Skin of body (tissue), 2 donors: Measurements from ENCODE around the gene RGL1. TPM values are rescaled to one million over a fixed set of nuclear protein-coding genes. Genes with fewer than 3 reads are reported as not detected.
A peak's percentile ranks its signal among the peaks of the same experiment; 100 is the strongest.
"Not testable (repeated sequence)": the region's sequence is repeated elsewhere in the genome, so short reads cannot be mapped to it uniquely, and the experiment has no call there.

Experiments used
- DNase-seq: peaks from one replicate; lab custom pipeline; 2025; lab: John Stamatoyannopoulos, UW
- total RNA-seq: library from RNA; depleted of rRNA; stranded (reverse); fragments of >200 nt; gene quantifications from one replicate; pipeline ENCODE4 v1.2.3, GENCODE V29; 2014

RGL1 gene
- total RNA-seq, 1 donor from 2014 or later, result 39.4 TPM

DNA sequence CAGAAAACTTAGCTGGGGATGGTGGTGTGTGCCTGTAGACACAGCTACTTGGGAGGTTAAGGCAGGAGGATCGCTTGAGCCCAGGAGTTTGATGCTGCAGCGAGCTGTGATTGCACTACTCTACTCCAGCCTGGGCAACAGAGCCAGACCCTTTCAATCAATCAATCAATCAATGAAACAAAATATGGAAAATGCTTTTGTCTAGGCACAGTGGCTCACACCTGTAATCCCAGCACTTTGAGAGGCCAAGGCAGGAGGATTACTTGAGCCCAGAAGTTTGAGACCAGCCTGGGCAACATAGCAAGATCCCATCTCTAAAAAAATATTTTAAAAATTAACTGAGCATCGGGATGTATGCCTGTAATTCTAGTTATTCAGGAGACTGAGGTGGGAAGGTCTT lies 19.0 kb upstream of the RGL1 start:
- DNase-seq, result not testable (repeated sequence)

DNA sequence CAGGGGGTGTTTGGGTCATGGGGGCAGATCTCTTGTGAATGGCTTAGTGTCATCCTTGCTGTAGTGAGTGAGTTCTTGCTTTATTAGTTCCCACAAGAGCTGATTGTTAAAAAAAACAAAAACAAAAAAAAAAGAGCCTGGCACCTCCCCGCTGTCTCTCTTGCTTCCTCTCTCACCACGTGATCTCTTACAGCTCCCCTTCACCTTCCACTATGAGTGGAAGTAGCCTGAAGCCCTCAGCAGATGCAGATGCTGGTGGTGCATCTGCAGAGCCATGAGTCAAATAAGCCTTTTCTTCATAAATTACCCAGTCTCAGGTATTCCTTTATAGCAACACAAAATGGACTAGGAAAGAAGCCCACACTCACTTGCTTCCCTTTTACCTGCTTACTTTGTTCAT lies 17.2 kb upstream of the RGL1 start:
- no peak for DNase-seq

DNA sequence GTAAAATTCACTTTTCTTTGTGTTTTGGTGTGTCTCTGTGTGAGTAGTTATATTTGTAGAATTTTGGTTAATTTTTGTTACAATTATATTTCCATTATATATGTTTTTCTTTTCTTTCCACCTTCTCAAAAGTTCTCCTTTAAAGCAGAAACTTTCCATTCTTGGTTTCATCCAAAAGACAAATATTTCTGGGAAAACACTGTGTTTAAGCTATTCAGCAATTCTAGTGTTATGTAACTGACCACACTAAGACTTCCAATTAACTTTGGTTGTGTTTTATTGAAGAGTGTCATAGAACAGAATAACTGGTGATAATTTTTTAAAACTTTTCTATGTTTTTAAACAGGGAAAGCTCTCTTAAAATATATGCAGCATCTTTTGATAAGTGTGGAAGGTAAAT lies 13.6 kb upstream of the RGL1 start:
- DNase-seq, result no peak

DNA sequence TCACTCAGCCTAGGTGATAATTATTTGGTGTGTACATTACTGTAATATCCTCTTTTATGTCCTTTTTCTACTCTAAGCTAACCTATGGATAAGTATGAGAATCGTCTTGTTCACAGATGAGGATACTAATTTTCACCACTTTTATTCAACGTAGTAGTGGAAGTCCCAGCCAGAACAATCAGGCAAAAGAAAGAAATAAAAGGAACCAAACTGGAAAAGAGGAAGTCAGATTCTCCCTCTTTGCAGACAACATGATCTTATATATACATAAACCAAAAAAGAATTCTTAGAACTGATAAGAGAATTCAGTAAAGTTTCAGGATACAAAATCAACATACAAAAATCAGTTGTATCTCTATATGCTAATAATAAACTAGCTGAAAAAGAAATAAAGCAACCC lies 12.6 kb upstream of the RGL1 start:
- DNase-seq, result no peak

DNA sequence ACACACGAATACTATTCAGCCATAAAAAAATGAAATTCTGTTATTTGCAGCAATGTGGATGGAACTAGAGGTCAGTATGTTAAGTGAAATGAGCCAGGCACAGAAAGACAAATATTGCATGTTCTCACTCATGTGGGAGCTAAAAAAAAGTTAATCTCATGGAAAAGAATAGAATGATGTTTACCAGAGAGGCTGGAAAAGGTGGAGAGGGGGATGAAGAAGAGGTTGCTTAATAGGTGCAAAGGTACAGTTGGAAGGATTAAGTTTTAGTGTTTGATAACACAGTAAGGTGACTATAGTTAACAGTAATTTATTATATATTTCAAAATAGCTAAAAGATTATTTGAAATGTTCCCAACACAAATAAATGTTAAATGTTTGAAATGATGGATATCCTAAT lies 10.8 kb upstream of the RGL1 start:
- DNase-seq, result no peak

DNA sequence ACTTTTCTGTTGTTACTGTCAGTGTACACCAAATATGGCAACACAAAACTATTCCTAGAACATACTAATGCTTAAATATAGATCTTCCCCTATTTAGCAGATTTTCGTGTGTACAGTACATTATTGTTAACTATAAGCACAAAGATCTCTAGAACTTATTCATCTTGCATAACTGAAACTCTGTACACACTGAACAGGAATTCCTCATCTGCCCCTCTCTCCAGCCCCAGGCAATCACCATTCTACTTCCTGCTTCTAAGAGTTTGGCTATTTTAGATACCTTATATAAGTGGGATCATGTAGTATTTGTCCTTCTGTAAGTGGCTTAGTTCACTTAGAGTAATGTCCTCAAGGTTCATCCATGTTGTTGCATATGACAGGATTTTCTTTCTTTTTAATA lies 4.5 kb upstream of the RGL1 start:
- DNase-seq, result no peak

DNA sequence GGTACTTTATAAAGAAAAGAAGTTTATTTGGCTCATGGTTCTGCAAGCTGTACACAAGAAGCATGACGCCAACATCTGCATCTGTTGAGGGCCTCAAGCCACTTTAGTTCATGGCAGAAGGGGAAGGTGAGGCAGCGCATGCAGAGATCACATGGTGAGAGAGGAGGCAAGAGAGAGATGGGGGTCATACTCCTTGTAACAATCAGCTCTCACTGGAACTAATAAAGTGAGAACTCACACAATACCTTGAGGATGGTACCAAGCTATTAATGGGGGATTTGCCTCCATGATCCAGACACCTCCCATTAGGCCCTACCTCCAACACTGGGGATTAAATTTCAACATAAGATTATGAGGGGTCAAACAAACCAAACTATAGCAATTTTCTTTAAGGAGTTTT lies 3.3 kb upstream of the RGL1 start:
- no peak for DNase-seq

DNA sequence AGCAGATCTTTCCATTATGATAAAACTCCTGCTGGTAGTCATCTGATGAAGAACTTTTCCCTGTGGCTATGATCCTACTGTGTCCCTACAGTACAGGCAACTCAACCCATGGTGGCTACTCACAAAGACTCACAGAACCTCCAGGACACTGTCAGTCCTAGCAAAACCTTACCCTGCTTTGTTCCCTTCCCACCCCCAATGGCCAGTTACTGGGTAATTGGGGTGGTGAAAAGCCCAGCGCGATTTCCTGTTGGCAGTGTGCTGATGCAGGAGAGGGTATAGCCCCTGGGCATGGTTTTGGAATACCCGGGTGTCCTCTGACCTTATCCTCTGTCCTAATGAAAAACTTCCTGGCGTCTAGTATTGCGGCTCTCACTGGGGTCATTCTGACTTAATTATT lies 533 bp upstream of the RGL1 start:
- no peak for DNase-seq

DNA sequence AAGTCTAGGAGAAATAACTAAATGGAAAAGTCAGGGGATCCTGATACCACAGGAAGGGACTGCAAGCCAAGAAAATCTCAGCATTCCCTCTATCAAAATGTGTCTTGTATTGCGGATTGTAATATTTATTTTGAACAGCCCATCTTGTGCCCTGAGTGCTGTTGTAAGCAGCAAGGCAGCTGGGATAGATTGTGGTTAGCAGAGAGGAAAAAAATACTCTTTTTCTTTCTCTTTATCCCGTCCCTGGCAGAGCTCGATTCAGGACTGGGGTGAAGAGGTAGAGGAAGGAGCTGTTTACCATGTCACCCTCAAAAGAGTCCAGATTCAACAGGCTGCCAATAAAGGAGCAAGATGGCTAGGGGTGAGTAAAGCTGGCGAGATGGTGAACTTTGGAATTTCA lies 1.2 kb downstream of the RGL1 start:
- peak; percentile 59 for DNase-seq

DNA sequence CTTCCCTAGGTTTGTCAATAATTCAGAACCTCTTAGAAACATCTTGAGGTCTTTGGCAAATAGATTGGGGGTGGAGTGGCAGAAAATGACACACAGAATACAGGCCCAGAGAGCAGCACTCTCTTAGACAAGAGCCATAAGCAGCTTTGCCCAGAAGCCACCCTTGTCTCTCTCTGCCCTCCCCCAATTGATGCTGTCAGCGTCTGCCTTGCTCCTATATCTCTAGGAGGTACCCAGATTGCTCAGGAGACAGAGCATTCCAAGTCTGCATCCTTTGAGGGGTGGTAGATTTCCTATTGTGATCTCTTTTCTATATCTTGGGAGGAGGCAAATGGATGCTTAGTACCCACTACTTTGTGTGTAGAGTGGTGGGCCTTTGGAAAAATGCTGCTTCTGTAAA lies 1.8 kb downstream of the RGL1 start:
- DNase-seq, result no peak

DNA sequence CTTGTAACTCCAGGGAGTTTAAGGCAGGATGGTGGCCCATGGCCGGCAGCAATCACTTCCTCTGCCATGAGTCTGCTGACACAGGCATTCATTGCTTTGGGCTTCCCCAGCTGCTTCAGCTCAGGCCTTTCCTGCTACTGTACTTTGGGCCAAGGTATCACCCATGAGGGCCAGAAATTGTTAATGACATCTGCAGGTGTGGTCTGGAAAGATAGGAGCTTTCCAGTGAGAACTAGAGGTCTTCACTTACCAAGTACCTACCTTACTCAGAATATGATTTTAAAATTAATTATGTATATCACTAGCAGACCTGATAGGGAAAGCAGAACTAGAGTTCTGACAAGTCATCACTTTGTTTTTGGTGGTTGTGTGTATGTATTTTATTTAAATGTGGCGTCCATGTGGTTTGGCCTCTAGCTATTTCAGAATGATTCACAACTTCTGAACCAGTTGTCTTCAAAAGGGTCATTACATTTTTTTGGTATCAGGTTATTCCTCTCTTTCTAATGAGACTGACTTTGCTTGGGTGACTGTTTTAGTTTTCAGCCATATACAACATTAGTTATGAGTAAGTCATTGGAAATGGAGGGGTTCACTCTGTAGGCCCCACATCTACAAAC lies 2.7 kb downstream of the RGL1 start:
- peak; percentile 19 for DNase-seq

DNA sequence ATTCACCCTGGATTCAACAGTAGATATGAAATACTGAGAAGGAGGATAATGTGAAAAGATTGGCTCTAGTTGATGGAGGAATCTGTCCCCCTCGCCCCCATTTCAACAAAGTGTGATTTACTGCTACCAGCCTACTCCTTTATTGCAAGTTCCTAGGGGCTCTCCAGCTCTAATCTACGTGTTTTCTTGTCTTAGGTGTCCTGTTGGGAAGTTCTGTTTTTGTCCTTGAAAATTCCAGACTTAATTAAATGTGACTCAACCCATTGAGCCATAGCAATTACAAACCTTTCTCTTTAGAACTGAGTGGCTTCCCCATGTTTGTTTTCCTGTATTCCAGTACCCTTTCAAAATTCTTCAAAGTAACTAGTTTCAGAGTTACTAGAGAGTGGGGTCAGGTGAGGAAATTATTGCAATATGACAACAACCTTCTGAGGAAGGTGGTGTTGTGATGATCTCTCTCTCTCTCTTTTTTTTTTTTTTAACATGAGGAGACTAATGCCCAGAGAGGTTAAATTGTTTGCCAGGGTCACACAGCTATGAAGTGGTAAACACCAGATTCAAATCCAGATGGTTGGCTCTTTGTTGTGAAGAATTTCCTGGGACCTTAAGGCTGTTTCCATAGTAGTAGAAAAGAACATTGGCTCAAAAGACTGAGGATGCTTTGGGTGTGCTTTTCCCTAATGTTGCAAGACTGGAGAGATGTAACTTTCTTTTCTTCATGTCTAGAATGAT lies 3.5 kb downstream of the RGL1 start:
- no peak for DNase-seq

DNA sequence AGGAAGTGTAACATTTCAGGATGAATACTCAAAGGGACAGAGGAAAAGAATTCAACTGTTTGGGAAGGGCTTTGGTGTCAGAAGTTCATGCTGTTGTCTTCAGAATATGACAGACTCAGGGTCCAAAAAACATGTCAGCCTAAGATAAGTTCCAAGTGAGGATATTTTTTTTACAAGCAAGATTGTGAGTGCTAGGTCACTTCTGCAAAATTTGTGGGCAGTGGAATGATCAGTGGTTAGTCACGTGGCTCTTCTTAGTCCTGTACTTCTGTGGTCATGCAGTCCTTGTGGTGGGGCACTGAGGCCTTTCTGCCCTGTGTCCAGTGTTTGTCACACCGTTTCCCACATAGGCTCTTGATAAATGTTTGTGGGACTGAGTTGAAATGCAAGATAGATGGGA lies 5.2 kb downstream of the RGL1 start:
- DNase-seq, result no peak

DNA sequence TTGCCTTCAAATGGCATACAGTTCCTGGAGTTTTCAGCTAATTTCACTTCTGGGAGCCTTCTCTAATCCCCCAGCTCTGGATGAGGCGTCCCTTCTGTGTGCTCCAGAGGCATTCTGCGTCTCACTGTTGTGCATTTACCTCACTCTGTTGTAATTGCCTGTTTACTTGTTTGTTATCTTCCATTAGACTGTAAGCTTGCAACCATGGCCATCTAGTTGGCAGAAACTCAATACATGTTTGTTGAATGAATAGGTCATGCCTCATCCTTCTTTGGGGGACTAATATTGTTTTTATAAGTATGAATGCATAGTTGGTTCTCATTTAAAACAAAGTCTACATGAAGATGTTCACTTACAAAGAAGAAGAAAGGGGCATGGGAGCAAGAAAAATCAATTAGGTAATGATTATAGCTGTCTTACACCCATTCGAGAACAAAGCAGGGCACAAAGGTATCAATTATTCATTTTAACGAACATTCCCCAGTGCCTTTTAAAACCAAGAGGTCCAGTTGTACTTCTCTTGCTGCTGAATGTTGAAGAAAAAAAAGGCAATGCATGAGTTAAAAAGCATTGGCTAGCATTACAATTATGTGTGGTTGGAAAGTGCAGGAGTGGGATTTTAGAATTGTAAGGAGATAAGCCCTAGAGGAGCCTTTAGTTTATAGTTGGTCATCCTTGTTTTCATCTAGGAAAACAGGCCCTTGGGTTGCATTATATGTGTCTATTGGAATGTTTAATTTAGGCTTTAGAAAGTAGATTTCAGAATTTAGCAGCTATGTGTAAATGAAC lies 6.0 kb downstream of the RGL1 start:
- DNase-seq, result no peak

DNA sequence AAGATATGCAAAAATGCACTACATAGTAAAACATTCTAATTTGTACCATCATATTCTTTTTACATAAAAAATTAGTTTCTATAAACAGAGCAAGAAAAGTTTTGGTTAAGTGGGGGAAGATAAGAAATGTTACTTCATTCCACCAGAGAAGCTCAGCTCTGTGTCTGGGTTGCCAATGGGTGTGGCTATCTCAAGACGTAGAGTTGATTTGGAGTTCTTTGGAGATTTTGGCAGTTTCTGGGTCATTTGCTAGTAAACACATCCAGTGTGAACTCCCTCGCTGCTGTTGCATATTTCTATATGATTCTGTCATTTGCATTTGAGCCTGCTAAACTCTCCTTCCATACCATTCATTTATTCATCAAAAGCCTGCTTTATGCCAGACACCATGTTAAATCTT lies 7.2 kb downstream of the RGL1 start:
- peak; percentile 21 for DNase-seq

DNA sequence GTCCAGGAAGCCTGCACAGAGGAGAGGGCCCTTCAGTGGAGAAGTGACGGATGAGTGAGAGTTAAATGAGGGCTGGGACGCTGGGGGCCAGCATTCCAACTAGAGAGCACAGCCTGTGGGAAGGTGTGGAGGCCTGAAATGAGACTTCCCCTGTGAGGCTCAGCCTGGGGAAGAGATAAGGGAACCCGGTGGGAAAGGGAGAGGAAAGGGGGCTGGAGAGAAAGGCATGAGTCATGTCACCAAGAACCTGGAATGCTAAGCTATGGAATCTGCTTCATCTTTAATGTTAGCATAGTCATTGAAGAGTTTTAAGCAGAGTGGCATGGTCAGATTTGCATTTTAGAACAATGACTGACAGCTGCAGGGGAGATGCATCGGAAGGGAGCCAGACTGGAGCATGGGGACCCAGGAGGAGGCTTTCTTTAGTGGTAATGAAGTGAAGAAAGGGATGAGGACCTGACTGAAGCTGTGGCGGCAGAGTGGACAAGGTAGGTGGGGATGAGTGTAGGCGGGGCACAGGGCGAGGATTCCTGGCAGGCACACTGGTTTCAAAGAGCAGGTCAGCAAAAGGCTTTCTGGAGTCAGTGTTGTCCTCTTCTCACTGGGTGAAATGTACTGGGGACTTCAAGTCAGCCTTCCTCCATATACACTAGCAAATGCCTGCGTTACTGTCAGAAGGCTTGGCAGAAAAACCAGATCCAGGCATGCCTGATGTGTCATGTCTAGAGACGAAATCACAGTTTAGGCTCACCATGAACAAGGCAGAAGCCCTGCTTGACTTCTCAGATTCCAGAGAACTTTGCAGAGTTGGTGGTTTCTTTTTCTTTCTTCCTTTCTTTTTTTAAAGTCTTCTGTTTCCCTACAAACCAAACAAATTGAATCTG lies 8.0 kb downstream of the RGL1 start:
- DNase-seq, result no peak

DNA sequence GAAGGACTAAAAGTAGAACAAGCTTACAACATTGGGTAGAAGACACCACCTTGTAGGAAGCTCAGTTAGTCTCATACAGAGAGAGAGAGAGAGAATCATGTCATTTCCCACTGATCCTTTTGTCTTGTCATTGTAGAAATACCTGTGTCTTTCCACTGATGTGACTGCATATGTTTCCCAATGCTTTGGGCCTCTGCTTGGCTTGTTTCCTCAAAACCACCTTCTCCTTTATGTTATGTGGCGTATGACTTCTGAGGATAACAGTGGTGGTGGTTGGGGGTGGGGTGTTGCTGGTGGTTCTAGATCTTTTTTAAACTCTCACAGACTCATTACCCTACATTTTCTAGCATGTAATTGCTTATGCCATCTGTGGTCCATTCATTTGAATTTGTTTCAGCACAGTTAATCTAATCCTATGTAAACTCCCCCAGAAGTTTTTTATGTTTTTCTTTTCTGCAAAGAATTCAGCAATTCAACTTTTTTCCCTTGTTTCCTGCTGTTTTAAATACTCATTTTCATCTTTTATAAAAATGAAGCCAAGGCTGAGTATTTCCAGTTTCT lies 9.3 kb downstream of the RGL1 start:
- DNase-seq, result no peak

DNA sequence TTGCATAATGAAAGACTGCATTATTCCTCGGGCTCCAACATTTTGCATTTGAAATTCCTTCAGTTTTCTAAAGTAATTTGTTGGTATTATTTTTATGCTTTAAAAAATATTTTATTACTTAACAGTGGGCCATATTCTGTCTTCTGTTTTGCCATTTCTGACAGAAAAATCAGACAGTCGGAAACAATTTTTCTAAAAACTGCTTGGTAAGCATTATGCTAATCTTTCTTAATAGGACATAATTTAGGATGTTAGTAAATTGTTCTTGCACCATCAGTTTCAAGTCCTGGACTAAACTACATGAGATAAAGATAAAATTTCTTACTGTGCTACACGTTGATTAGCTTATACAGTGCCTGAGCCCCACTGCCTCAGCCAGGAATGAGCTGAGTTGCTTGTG lies 11.2 kb downstream of the RGL1 start:
- DNase-seq, result no peak

DNA sequence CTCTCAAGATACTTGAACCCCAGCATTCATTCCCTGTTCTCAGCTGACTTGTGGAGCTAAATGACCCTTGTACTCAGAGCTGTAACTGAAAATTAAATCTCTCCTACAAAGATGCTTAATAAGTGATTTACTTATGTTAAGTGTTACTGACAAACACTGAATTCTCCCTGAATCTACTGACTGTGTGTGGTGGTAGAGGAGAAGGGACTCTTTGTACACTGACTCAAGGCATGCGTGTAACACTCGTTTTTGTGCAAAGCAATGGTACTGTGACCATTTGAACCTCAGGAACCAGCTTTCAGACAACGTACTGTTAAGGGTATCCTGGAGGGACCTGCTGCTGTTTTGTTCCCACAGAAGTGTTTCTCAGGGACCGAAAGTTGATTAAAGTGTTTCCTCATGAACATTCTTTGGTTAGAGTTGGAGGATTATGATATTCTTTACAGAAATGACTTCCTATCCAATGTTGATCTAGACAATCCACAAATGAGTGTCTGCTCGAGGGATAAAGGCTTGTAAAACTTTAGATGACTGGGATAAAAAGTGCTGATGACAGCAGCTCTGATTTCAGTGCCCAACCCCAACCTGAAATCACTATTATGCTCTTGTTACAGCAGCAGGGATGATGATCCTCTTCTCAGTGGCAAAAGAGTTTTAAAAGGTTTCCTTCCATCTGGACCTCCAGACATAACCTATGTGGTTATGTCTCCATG lies 12.8 kb downstream of the RGL1 start:
- DNase-seq, result no peak

DNA sequence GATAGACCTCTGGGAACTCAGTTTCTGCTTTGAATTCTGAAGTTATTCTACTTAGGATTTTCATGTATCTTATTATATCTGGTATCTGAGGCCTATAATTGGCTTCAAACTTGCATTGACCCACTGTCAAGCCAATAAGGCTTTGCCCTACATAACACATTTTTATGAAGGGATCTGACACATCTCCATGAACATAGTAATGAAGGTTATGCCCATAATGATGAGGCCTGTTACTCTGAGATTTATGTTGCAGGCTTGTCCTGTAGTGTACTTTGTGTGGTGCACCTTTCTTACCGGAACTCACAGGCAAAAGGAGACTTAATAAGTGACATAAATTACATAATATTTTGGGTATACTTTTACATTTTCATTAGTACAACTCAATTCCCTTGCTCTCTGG lies 14.1 kb downstream of the RGL1 start:
- DNase-seq, result no peak
